H1 (cell line): ENCODE data around the gene SLC7A6OS. TPM values are rescaled to one million over a fixed set of nuclear protein-coding genes. Genes with fewer than 3 reads are reported as not detected.

Source experiments
- CTCF ChIA-PET: fragments of 300-600 bp; sonication (Branson Sonifier 250); formaldehyde crosslinking; loops from one replicate; lab custom pipeline; 2021; ENCODE audit not compliant: partially characterized antibody; lab: Charles Lee
- POLR2A ChIA-PET: fragments of 300-600 bp; sonication (Branson Sonifier 250); formaldehyde crosslinking; loops from one replicate; lab custom pipeline; 2021; ENCODE audit warnings: inconsistent platforms; ENCODE audit not compliant: partially characterized antibody; lab: Charles Lee
- DNase-seq, 2 experiments: peaks; one replicate each; pipeline versions ENCODE4 v3.0.0 to v3.0.0-alpha.2; 2010 to 2022; ENCODE audit warnings: low spot score in 2 of 2, low read depth in 1 of 2, mixed read lengths in 1 of 2
- FAIRE-seq: peaks from 2 replicates; lab custom pipeline; 2011; peaks lifted over from hg19 to GRCh38; lab: Jason Lieb, UNC
- H2AFZ ChIP-seq: 2 replicates; pipeline ENCODE4 v1.8.1; 2012; ENCODE audit warnings: low read length, inconsistent platforms
- H2AK5ac ChIP-seq: 2 replicates; pipeline ENCODE4 v1.6.1; 2013; ENCODE audit warnings: low read depth, low read length
- H2BK120ac ChIP-seq: replicated peaks from 2 replicates; pipeline ENCODE3; 2013; ENCODE audit warnings: low read depth, low read length, inconsistent platforms
- H2BK12ac ChIP-seq: 2 replicates; pipeline ENCODE4 v1.6.1; 2013; ENCODE audit warnings: low read depth, low read length
- H2BK15ac ChIP-seq: 2 replicates; pipeline ENCODE4 v1.6.1; 2013; ENCODE audit warnings: low read length
- H2BK20ac ChIP-seq: 2 replicates; pipeline ENCODE4 v1.6.1; 2013; ENCODE audit warnings: low read length
- H2BK5ac ChIP-seq: 2 replicates; pipeline ENCODE4 v1.6.1; 2013; ENCODE audit warnings: low read depth, low read length
- H3K14ac ChIP-seq: 2 replicates; pipeline ENCODE4 v1.6.1; 2013; ENCODE audit warnings: inconsistent platforms; ENCODE audit not compliant: insufficient read length
- H3K18ac ChIP-seq: 2 replicates; pipeline ENCODE4 v1.6.1; 2013; ENCODE audit warnings: low read length; ENCODE audit errors: extremely low read depth
- H3K23ac ChIP-seq: 2 replicates; pipeline ENCODE4 v1.6.1; 2013; ENCODE audit warnings: inconsistent platforms; ENCODE audit not compliant: insufficient read length
- H3K23me2 ChIP-seq: 2 replicates; pipeline ENCODE4 v1.6.1; 2013; ENCODE audit warnings: low read depth, low read length
- H3K27ac ChIP-seq: 2 replicates; pipeline ENCODE4 v1.6.1; 2011; ENCODE audit warnings: low read depth, low read length, inconsistent platforms
- H3K27me3 ChIP-seq, 4 experiments: replicated peaks in 1 of 4; 1 replicate in 1 of 4; 2 replicates in 3 of 4; pipeline versions ENCODE4 v1.6.1 to v1.8.1; 2011 to 2013; ENCODE audit warnings: low read length in 3 of 4, mild to moderate bottlenecking in 3 of 4, inconsistent platforms in 2 of 4, mixed read lengths in 2 of 4, moderate library complexity in 1 of 4; ENCODE audit not compliant: control insufficient read depth in 3 of 4, insufficient read depth in 3 of 4; ENCODE audit errors: extremely low read depth in 1 of 4
- H3K36me3 ChIP-seq, 4 experiments: 2 replicates each; pipeline versions ENCODE4 v1.6.1 to v1.8.1; 2011 to 2013; ENCODE audit warnings: mild to moderate bottlenecking in 4 of 4, low read length in 3 of 4, moderate library complexity in 2 of 4, control low read depth in 1 of 4, inconsistent platforms in 1 of 4; ENCODE audit not compliant: insufficient read depth in 4 of 4, control insufficient read depth in 2 of 4
- H3K4ac ChIP-seq: replicated peaks from 2 replicates; pipeline ENCODE3; 2013; ENCODE audit warnings: low read length, low read depth, mixed read lengths, inconsistent platforms; ENCODE audit not compliant: insufficient read length
- H3K4me1 ChIP-seq, 4 experiments: replicated peaks in 1 of 4; 1 replicate in 1 of 4; 2 replicates in 3 of 4; pipeline versions ENCODE4 v1.6.1 to v1.8.1; 2011 to 2013; ENCODE audit warnings: low read length in 3 of 4, inconsistent platforms in 2 of 4, mixed read lengths in 1 of 4; ENCODE audit not compliant: insufficient read depth in 4 of 4, control insufficient read depth in 3 of 4
- H3K4me2 ChIP-seq, 2 experiments: 2 replicates each; pipeline versions ENCODE4 v1.6.1 to v1.8.1; 2011 to 2013; ENCODE audit warnings: low read depth in 2 of 2, low read length in 2 of 2, control low read depth in 1 of 2, inconsistent platforms in 1 of 2, mild to moderate bottlenecking in 1 of 2; ENCODE audit not compliant: insufficient read depth in 1 of 2
- H3K4me3 ChIP-seq, 4 experiments: fragments of 200-600, 300-600 bp in 1 of 4; sonication (generic), shearing (Covaris generic), sonication (Bioruptor Twin) in 1 of 4; 2 replicates each; pipeline versions ENCODE4 v1.5.1 to v1.8.1; 2011 to 2016; ENCODE audit warnings: low read length in 4 of 4, low read depth in 3 of 4, control low read depth in 2 of 4, inconsistent platforms in 2 of 4, mild to moderate bottlenecking in 2 of 4, mixed read lengths in 1 of 4, moderate library complexity in 1 of 4; ENCODE audit not compliant: insufficient read depth in 2 of 4; ENCODE audit errors: extremely low read depth in 1 of 4
- H3K56ac ChIP-seq: replicated peaks from 2 replicates; pipeline ENCODE3; 2013; ENCODE audit warnings: low read depth, mild to moderate bottlenecking, mixed read lengths, low read length, inconsistent platforms; ENCODE audit not compliant: insufficient read length
- H3K79me1 ChIP-seq: 2 replicates; pipeline ENCODE4 v1.6.1; 2013; ENCODE audit warnings: low read depth, low read length, control low read depth
- H3K79me2 ChIP-seq, 2 experiments: 2 replicates each; pipeline versions ENCODE4 v1.6.1 to v1.8.1; 2012 to 2013; ENCODE audit warnings: low read length in 2 of 2, mild to moderate bottlenecking in 2 of 2, inconsistent platforms in 1 of 2; ENCODE audit not compliant: insufficient read depth in 2 of 2, control insufficient read depth in 1 of 2
- H3K9ac ChIP-seq, 4 experiments: replicated peaks in 1 of 4; 1 replicate in 1 of 4; 2 replicates in 3 of 4; pipeline versions ENCODE4 v1.6.1 to v1.8.1; 2011 to 2013; ENCODE audit warnings: low read depth in 3 of 4, low read length in 3 of 4, control low read depth in 2 of 4, mild to moderate bottlenecking in 2 of 4, moderate library complexity in 2 of 4, inconsistent platforms in 1 of 4; ENCODE audit errors: extremely low read depth in 1 of 4
- H3K9me3 ChIP-seq, 2 experiments: 2 replicates each; pipeline versions ENCODE4 v1.6.1 to v1.8.1; 2012 to 2013; ENCODE audit warnings: mild to moderate bottlenecking in 2 of 2, moderate library complexity in 2 of 2, control low read depth in 1 of 2, inconsistent platforms in 1 of 2, low read depth in 1 of 2, low read length in 1 of 2, mixed read lengths in 1 of 2; ENCODE audit not compliant: insufficient read depth in 2 of 2
- H4K20me1 ChIP-seq, 2 experiments: replicated peaks in 1 of 2; 2 replicates each; pipeline versions ENCODE3 to v1.8.1; 2011 to 2013; ENCODE audit warnings: inconsistent platforms in 2 of 2, low read length in 2 of 2, mild to moderate bottlenecking in 1 of 2; ENCODE audit not compliant: insufficient read depth in 2 of 2, control insufficient read depth in 1 of 2
- H4K5ac ChIP-seq: 2 replicates; pipeline ENCODE4 v1.6.1; 2013; ENCODE audit warnings: low read length, low read depth, mixed read lengths, inconsistent platforms; ENCODE audit not compliant: insufficient read length
- H4K8ac ChIP-seq: 2 replicates; pipeline ENCODE4 v1.8.0; 2013; ENCODE audit warnings: mild to moderate bottlenecking, moderate library complexity, low read length, inconsistent platforms; ENCODE audit not compliant: insufficient read depth; ENCODE audit errors: extremely low read depth
- H4K91ac ChIP-seq: replicated peaks from 2 replicates; pipeline ENCODE3; 2013; ENCODE audit warnings: low read length, mixed read lengths, inconsistent platforms; ENCODE audit not compliant: insufficient read length
- ASH2L ChIP-seq: fragments of 200-600, 300-600 bp; sonication (generic); IDR thresholded peaks from one replicate; pipeline ENCODE4 v1.7.1; 2017; ENCODE audit warnings: low read length
- CHD1 ChIP-seq: IDR thresholded peaks from 2 replicates; pipeline ENCODE4 v1.6.1; 2012; ENCODE audit warnings: low read depth, low read length, improper control_type of control experiment
- CTCF ChIP-seq, 3 experiments: IDR thresholded peaks; 1 replicate in 2 of 3; 2 replicates in 1 of 3; pipeline versions ENCODE4 v1.5.1 to v1.6.1; 2011; ENCODE audit warnings: low read length in 3 of 3, mild to moderate bottlenecking in 3 of 3, inconsistent platforms in 2 of 3, low read depth in 1 of 3, moderate library complexity in 1 of 3; ENCODE audit not compliant: insufficient read depth in 1 of 3; ENCODE audit errors: control extremely low read depth in 1 of 3
- EP300 ChIP-seq, 2 experiments: IDR thresholded peaks; 1 replicate in 1 of 2; 2 replicates in 1 of 2; pipeline ENCODE4 v1.6.1; 2011 to 2012; ENCODE audit warnings: low read depth in 2 of 2, low read length in 2 of 2, mild to moderate bottlenecking in 2 of 2, borderline replicate concordance in 1 of 2, inconsistent platforms in 1 of 2, moderate library complexity in 1 of 2
- FOSL1 ChIP-seq: IDR thresholded peaks from 2 replicates; pipeline ENCODE4 v1.6.1; 2011; ENCODE audit warnings: mild to moderate bottlenecking, low read depth, low read length, moderate library complexity; ENCODE audit not compliant: insufficient read depth
- KDM4A ChIP-seq: IDR thresholded peaks from one replicate; pipeline ENCODE4 v1.7.1; 2012; ENCODE audit warnings: low read depth, mild to moderate bottlenecking, moderate library complexity, low read length, inconsistent platforms; ENCODE audit not compliant: severe bottlenecking
- KDM5A ChIP-seq: fragments of 200-600 bp; IDR thresholded peaks from 2 replicates; pipeline ENCODE4 v1.7.1; 2012; ENCODE audit warnings: mild to moderate bottlenecking, low read length, inconsistent platforms, mixed read lengths
- PHF8 ChIP-seq: fragments of 200-600 bp; sonication (generic); conservative IDR thresholded peaks from 2 replicates; pipeline ENCODE4 v1.7.1; 2012; ENCODE audit warnings: low read depth, mild to moderate bottlenecking, inconsistent platforms, low read length, moderate library complexity
- POLR2AphosphoS5 ChIP-seq: IDR thresholded peaks from 2 replicates; pipeline ENCODE4 v1.6.1; 2011; ENCODE audit warnings: low read depth, low read length
- WGBS, 2 experiments: shearing (Covaris generic) in 1 of 2; methylation state at CpG; one replicate each; pipeline versions ENCODE4 v1.1.6 to v1.1.7; 2013 to 2015; ENCODE audit warnings: low lambda C conversion rate in 2 of 2, mixed read lengths in 2 of 2, inconsistent platforms in 1 of 2, low coverage in 1 of 2, missing lambda C conversion rate in 1 of 2; ENCODE audit not compliant: insufficient replicate concordance in 2 of 2, insufficient coverage in 1 of 2, insufficient read length in 1 of 2; ENCODE audit errors: extremely low coverage in 1 of 2, missing lambda C conversion rate in 1 of 2; 5-methylcytosine and 5-hydroxymethylcytosine counted together
- polyA plus RNA-seq, 7 experiments: library from polyadenylated mRNA; depleted of rRNA in 3 of 7; stranded (reverse) in 5 of 7; unstranded in 2 of 7; fragments of >200 nt in 5 of 7; fragments of 200-250 nt in 2 of 7; gene quantifications; 1 replicate in 5 of 7; 2 replicates in 1 of 7; 4 replicates in 1 of 7; pipeline versions ENCODE4 v1.2.1 to v1.2.3, GENCODE V29; 2011 to 2013; ENCODE audit warnings: missing spikeins in 2 of 7, mixed read lengths in 2 of 7
- total RNA-seq: library from RNA; stranded (reverse); fragmentation: NEBNext Ultra II Directional; extraction: Animal tissue kit (Norgen Biotek cat#: 25700); gene quantifications from 2 replicates; pipeline ENCODE4 v1.2.1, GENCODE V29; 2021

Gene SLC7A6OS
- total and polyA plus RNA-seq, 2 of the 8 experiments (the other 6 are each of a cell fraction or from before 2014, with no cell fraction given), result 7.3 to 21.3 TPM

DNA sequence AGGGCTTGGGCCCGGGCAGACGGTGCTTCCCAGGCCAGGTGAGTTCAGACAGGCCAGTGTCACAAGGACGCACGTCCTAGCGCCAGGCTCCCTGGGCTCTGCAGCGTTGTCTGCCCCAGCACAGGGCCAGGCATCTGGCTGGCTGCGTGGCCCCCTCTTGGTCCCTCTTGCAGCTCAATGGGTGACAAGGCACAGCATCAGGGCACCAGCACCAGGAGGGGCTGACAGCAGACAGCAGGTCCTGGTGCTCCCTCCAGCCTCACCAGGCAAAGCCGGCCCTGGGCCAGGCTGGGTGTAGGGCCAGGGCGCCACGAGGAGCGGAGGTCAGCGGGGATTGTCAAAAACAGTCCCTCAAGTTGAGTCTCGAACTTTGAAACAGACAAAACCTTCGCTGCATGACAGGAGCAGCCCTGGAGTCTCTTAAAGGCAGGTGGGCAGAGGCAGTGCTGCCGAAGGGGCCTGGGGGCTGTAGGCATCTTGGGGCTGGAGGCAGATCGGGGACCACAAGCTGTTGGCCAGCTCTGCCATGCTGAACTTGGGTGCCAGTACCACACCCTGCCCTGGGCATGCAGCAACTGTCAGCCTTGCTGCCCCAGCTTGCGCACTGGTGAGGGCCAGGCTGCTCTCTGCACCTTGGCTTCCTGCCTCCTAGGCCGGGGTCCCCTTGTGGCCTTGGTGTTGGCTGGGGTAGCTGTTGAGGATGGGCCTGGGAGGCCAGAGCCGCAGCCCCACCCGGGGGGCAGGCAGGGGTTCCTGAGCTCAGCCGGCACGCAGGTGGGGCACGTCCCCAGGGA is 48.8 kb upstream of the SLC7A6OS start:
- ChIA-PET CTCF (interaction anchor here (0.5 to 11.5 kb wide), 11 partner anchors 8 to 678 kb away, joined by 3 to 136 read pairs (median 4); no protein-coding TSS in a partner anchor), POLR2A (interaction anchor here (0.7 to 1.7 kb wide), 8 partner anchors 9 to 96 kb away, joined by 3 to 5 read pairs (median 4); partner anchors contain the start of genes PRMT7 and SLC7A6OS)
- Histone ChIP-seq H2AK5ac (no peak overlapping the region), H3K27me3 (no peaks in the 10 kb centered on the region), H3K4me3 (no peak overlapping the region), H3K4me1 (peaks cover 0 to 3% (median 1%) of the 10 kb centered on the region in 4 experiments; a peak in 1 of 7 replicates), H3K79me1 (no peaks in the 10 kb centered on the region), H4K5ac (no peak overlapping the region), H3K14ac (no peak overlapping the region), H3K23ac (no peak overlapping the region), H2BK12ac (no peak overlapping the region), H3K23me2 (no peaks in the 10 kb centered on the region), H3K9ac (no peak overlapping the region), H4K8ac (0 out of 2 replicates have a peak overlapping the region, but pooled peaks have one; percentile 42), H3K18ac (no peak overlapping the region), H3K79me2 (no peaks in the 10 kb centered on the region), H3K9me3 (no peaks in the 10 kb centered on the region), H2BK120ac (no peak overlapping the region), H4K20me1 (peaks cover 0 to 5% of the 10 kb centered on the region in 2 experiments), H2AFZ (no peak overlapping the region), H3K4me2 (no peak overlapping the region), H3K4ac (no peak overlapping the region), H2BK20ac (no peak overlapping the region), H3K56ac (no peak overlapping the region), H2BK5ac (no peak overlapping the region; the same call in 1 of the 2 replicates), H4K91ac (no peak overlapping the region), H2BK15ac (no peak overlapping the region), H3K27ac (no peak overlapping the region), H3K36me3 (peaks cover 4 to 19% (median 14%) of the 10 kb centered on the region in 4 experiments; a peak in 5 of 8 replicates)
- 94% methylated on average over 23 of the region's 23 CpGs; no CpG with 5 or more reads in 1 of the 2 experiments for WGBS, 2 experiments
- no peak for FAIRE-seq
- DNase-seq, result no peak
- TF ChIP-seq KDM5A (no peak), FOSL1 (no peak), CHD1 (no peak), CTCF (IDR thresholded peaks at IDR 0.05; ENCODE audit: control extremely low read depth in 1 of 3, insufficient read depth in 1 of 3, low read depth in 1 of 3, low read length in 3 of 3) (no peak), EP300 (IDR thresholded peaks at IDR 0.05; ENCODE audit: borderline replicate concordance in 1 of 2, low read depth in 2 of 2, low read length in 2 of 2) (no peak), ASH2L (no peak), KDM4A (no peak), POLR2AphosphoS5 (no peak), PHF8 (no peak)
